HEK293T (cell line): Measurements from ENCODE around the gene NCLN.

ENCODE experiments used
- CTCF ChIA-PET: fragments of 350-600 bp; formaldehyde crosslinking; extraction: SDS; loops from one replicate; lab custom pipeline; 2021; ENCODE audit warnings: antibody characterized with exemption, inconsistent platforms; lab: Yijun Ruan, JAX
- POLR2A ChIA-PET: fragments of 350-600 bp; formaldehyde crosslinking; extraction: SDS; loops from one replicate; lab custom pipeline; 2020; ENCODE audit warnings: antibody characterized with exemption, inconsistent platforms; lab: Yijun Ruan, JAX
- DNase-seq: peaks from one replicate; pipeline ENCODE4 v3.0.0; 2012; ENCODE audit warnings: mixed read lengths; ENCODE audit errors: extremely low spot score
- ARNT ChIP-seq: fragments of 450-650 bp; IDR thresholded peaks from 2 replicates; pipeline ENCODE4 v1.6.1; 2017; ENCODE audit warnings: mild to moderate bottlenecking
- BHLHE40 ChIP-seq: fragments of 450-650 bp; IDR thresholded peaks from 2 replicates; pipeline ENCODE4 v1.6.1; 2016; ENCODE audit warnings: mild to moderate bottlenecking, moderate library complexity, borderline replicate concordance
- CTBP1 ChIP-seq: fragments of 450-650 bp; IDR thresholded peaks from 2 replicates; pipeline ENCODE4 v1.6.1; 2016; ENCODE audit warnings: borderline replicate concordance
- ELF4 ChIP-seq: fragments of 450-650 bp; IDR thresholded peaks from 2 replicates; pipeline ENCODE4 v1.6.1; 2017; ENCODE audit warnings: antibody characterized with exemption
- FOXA1 ChIP-seq: fragments of 450-650 bp; IDR thresholded peaks from 2 replicates; pipeline ENCODE4 v1.6.1; 2016; ENCODE audit warnings: mild to moderate bottlenecking
- FOXK2 ChIP-seq: fragments of 450-650 bp; IDR thresholded peaks from 2 replicates; pipeline ENCODE4 v1.6.1; 2016; ENCODE audit warnings: mild to moderate bottlenecking
- FOXM1 ChIP-seq: fragments of 450-650 bp; IDR thresholded peaks from 2 replicates; pipeline ENCODE4 v1.6.1; 2017; ENCODE audit warnings: mild to moderate bottlenecking, borderline replicate concordance
- HDGF ChIP-seq: fragments of 450-650 bp; IDR thresholded peaks from 2 replicates; pipeline ENCODE4 v1.6.1; 2017; ENCODE audit warnings: antibody characterized with exemption, borderline replicate concordance
- L3MBTL2 ChIP-seq: fragments of 450-650 bp; conservative IDR thresholded peaks from 2 replicates; pipeline ENCODE4 v1.6.1; 2016; ENCODE audit warnings: mild to moderate bottlenecking
- LEF1 ChIP-seq: fragments of 450-650 bp; IDR thresholded peaks from 2 replicates; pipeline ENCODE4 v1.6.1; 2017; ENCODE audit warnings: mild to moderate bottlenecking, borderline replicate concordance
- SP1 ChIP-seq: fragments of 450-650 bp; IDR thresholded peaks from 2 replicates; pipeline ENCODE4 v1.6.1; 2017
- SUZ12 ChIP-seq: fragments of 450-650 bp; IDR thresholded peaks from 2 replicates; pipeline ENCODE4 v1.6.1; 2016; ENCODE audit warnings: mild to moderate bottlenecking
- TARDBP ChIP-seq: fragments of 450-650 bp; IDR thresholded peaks from 2 replicates; pipeline ENCODE4 v1.6.1; 2016
- ZNF384 ChIP-seq: fragments of 450-650 bp; IDR thresholded peaks from 2 replicates; pipeline ENCODE4 v1.6.1; 2016
- TF ChIP-seq, protein P1 (sequence below): fragments of 450-650 bp; IDR thresholded peaks from 2 replicates; pipeline ENCODE4 v1.6.1; 2016

NCLN gene

DNA sequence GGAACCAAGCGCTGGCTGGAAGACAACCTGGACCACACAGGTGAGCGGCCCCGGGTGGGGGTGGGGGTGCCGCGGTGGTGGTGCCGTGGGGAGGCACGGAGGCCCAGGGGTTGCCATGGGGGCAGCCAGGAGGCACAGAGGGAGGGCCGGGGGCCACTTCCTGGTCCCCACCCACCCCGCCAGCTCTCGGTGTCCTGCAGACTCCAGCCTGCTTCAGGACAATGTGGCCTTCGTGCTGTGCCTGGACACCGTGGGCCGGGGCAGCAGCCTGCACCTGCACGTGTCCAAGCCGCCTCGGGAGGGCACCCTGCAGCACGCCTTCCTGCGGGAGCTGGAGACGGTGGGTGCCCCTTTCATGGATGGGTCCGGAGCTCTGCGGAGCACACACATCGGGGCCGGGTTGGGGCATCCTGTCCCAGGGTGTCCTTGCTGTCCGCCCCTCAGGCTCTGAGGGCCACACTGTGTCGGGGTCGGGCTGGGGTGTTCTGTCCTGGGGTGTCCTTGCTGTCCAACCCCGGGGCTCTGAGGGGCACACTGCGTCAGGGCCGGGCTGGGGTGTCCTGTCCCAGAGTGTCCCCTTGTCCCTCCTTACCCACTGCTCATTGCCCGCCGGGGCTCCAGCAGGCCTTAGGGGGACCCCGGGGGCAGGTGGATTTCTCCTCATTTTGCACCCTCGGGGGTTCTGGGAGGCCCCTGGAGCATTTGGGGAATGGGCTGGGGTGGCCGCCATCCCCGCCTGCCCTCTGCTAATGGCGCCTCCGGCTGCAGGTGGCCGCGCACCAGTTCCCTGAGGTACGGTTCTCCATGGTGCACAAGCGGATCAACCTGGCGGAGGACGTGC lies 18.3 kb downstream of the NCLN start:
- no peak for DNase-seq
- TF ChIP-seq, protein P1, sequence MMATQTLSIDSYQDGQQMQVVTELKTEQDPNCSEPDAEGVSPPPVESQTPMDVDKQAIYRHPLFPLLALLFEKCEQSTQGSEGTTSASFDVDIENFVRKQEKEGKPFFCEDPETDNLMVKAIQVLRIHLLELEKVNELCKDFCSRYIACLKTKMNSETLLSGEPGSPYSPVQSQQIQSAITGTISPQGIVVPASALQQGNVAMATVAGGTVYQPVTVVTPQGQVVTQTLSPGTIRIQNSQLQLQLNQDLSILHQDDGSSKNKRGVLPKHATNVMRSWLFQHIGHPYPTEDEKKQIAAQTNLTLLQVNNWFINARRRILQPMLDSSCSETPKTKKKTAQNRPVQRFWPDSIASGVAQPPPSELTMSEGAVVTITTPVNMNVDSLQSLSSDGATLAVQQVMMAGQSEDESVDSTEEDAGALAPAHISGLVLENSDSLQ, result no peak
- TF ChIP-seq CTBP1, result no peak
- TF ChIP-seq FOXM1, result no peak
- TF ChIP-seq FOXK2, result no peak
- no peak for TF ChIP-seq SP1
- no peak for TF ChIP-seq LEF1
- no peak for TF ChIP-seq ELF4
- CTCF ChIA-PET, result no interaction called here
- POLR2A ChIA-PET, result no interaction called here

DNA sequence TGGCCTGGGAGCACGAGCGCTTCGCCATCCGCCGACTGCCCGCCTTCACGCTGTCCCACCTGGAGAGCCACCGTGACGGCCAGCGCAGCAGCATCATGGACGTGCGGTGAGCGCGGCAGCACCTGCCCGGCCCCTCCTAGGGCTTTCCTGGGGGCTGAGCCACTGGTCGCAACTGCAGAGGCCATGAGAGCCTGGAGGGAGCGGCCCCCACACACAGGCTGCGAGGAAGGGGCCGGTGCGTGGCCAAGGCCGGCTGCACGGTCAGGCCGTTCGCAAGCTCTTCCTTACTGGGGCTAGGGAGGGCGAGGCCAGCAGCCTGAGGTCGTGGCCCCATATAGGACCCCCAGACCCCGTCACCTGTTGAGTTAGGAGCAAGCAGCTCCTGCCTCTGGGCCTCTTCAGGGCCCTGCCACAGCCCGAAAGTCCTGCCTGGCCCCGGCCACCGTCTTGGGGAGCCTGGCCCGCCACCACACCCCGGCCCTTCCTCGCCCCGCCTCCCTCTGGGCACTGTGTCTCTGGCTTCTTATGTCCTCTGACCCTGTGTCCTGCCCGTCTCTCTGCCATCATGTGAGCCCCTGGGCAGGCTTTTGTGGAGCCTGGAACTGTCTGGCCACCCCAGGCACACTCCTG lies 19.0 kb downstream of the NCLN start:
- TF ChIP-seq LEF1, result no peak
- TF ChIP-seq BHLHE40, result no peak
- TF ChIP-seq, protein P1, result no peak
- TF ChIP-seq L3MBTL2, result no peak
- no peak for TF ChIP-seq SP1
- TF ChIP-seq TARDBP, result no peak
- no peak for TF ChIP-seq ARNT
- TF ChIP-seq SUZ12, result no peak
- no peak for TF ChIP-seq ZNF384
- ChIA-PET POLR2A (no interaction called here), CTCF (no interaction called here)
- DNase-seq, result no peak

DNA sequence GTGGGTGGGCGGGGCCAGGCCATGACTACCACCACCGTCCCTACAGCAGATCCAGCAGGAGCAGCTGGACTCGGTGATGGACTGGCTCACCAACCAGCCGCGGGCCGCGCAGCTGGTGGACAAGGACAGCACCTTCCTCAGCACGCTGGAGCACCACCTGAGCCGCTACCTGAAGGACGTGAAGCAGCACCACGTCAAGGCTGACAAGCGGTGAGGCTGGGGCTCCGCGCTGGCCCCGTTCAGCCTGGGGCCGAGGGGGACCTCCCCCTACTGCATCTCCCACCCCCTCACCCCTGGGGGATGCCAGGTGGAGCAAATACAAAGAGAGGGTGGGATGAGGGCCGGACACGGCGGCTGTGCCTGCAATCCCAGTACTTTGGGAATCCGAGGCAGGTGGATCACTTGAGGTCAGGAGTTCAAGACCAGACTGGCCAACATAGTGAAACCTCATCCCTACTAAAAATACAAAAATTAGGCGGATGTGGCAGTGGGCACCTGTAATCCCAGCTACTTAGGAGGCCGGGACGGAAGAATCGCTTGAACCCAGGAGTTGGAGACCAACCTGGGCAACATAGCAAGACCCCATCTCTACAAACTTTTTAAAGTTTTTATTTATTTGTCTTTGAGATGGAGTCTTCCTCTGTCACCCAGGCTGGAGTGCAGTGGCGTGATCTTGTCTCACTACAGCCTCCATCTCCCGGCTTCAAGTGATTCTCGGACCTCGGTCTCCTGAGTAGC lies 20.7 kb downstream of the NCLN start:
- DNase-seq, result no peak
- ChIA-PET CTCF (no interaction called here), POLR2A (no interaction called here)
- TF ChIP-seq ELF4 (no peak), ARNT (no peak), TARDBP (no peak), ZNF384 (no peak), L3MBTL2 (no peak), CTBP1 (no peak), LEF1 (no peak), SP1 (no peak), FOXA1 (no peak)

DNA sequence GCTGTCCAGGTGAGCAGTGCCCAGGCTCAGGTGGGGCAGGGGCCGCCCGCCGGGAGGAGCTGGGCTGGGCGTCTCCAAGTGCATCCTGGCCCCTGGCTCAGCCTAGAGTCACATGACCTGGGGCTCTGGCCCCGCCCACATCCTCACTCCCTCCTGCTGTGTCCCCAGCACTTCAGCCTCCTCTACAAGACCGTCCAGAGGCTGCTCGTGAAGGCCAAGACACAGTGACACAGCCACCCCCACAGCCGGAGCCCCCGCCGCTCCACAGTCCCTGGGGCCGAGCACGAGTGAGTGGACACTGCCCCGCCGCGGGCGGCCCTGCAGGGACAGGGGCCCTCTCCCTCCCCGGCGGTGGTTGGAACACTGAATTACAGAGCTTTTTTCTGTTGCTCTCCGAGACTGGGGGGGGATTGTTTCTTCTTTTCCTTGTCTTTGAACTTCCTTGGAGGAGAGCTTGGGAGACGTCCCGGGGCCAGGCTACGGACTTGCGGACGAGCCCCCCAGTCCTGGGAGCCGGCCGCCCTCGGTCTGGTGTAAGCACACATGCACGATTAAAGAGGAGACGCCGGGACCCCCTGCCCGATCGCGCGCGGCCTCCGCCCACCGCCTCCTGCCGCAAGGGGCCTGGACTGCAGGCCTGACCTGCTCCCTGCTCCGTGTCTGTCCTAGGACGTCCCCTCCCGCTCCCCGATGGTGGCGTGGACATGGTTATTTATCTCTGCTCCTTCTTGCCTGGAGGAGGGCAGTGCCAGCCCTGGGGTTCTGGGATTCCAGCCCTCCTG lies 21.9 kb downstream of the NCLN start:
- peak; percentile 52 for DNase-seq
- ChIA-PET POLR2A (no interaction called here), CTCF (no interaction called here)
- TF ChIP-seq, protein P1, result no peak
- 0 out of 2 replicates have a peak, but pooled peaks have one; percentile 42 for TF ChIP-seq HDGF

DNA sequence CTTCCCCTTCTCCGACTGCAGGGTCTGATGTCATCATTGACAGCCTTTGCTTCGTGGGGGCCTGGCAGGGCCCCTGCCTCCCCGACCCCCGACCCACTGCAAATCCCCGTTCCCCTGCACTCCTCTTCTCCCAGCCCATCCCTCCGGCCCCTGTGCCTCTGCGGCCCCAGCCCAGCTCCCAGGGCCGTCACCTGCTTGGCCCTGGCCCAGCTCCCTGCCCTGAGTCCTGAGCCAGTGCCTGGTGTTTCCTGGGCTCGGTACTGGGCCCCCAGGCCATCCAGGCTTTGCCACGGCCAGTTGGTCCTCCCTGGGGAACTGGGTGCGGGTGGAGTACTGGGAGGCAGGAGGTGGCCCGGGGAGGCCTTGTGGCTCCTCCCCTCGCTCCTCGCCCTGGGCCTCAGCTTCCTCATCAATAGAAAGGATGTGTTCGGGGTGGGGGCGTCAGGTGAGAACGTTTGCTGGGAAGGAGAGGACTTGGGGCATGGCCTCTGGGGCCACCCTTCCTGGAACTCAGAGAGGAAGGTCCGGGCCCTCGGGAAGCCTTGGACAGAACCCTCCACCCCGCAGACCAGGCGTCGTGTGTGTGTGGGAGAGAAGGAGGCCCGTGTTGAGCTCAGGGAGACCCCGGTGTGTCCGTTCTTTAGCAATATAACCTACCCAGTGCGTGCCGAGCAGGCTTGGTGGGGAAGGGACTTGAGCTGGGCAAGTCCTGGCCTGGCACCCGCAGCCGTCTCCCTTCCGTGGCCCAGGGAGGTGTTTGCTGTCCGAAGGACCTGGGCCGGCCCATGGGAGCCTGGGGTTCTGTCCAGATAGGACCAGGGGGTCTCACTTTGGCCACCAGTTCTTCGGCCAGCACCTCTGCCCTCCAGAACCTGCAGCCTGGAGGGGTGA lies 22.8 kb downstream of the NCLN start:
- ChIA-PET POLR2A (no interaction called here), CTCF (no interaction called here)
- TF ChIP-seq TARDBP (no peak), ELF4 (no peak), BHLHE40 (no peak)
- no peak for DNase-seq
